DOHH2 (cell line): ENCODE data around the gene ENOX1.

Experiments
- H3F3A ChIP-seq: fragments of 200-600 bp; sonication (generic), shearing (Covaris generic); 2 replicates; pipeline ENCODE4 v1.6.0; 2016; ENCODE audit warnings: antibody characterized with exemption, mild to moderate bottlenecking; ENCODE audit not compliant: control insufficient read depth, insufficient read depth
- H3K27ac ChIP-seq: fragments of 200-600 bp; sonication (generic); 2 replicates; pipeline ENCODE4 v1.5.1; 2014; ENCODE audit warnings: low read depth, mild to moderate bottlenecking, low read length, moderate library complexity
- H3K27me3 ChIP-seq: fragments of 200-600 bp; sonication (generic); 2 replicates; pipeline ENCODE4 v1.6.1; 2014; ENCODE audit warnings: mild to moderate bottlenecking, low read length, mixed read lengths; ENCODE audit not compliant: control insufficient read depth
- H3K36me3 ChIP-seq: fragments of 200-600 bp; sonication (generic); 2 replicates; pipeline ENCODE4 v1.6.1; 2014; ENCODE audit warnings: mild to moderate bottlenecking, low read length, moderate library complexity, mixed read lengths; ENCODE audit not compliant: control insufficient read depth
- H3K4me1 ChIP-seq: fragments of 200-600 bp; sonication (generic); 2 replicates; pipeline ENCODE4 v1.6.1; 2014; ENCODE audit warnings: mild to moderate bottlenecking, low read length, mixed read lengths; ENCODE audit not compliant: control insufficient read depth
- H3K4me2 ChIP-seq: fragments of 200-600 bp; sonication (generic); 2 replicates; pipeline ENCODE4 v1.6.0; 2014; ENCODE audit warnings: mild to moderate bottlenecking, low read length, moderate library complexity
- H3K4me3 ChIP-seq: fragments of 200-600 bp; sonication (generic); 2 replicates; pipeline ENCODE4 v1.5.1; 2014; ENCODE audit warnings: mild to moderate bottlenecking, low read length, mixed read lengths
- H3K79me2 ChIP-seq: fragments of 200-600 bp; sonication (generic); 2 replicates; pipeline ENCODE4 v1.6.1; 2014; ENCODE audit warnings: mild to moderate bottlenecking, low read length, mixed read lengths; ENCODE audit not compliant: control insufficient read depth
- H3K9me2 ChIP-seq: fragments of 200-600 bp; sonication (generic); replicated peaks from 2 replicates; pipeline ENCODE4 v1.6.1; 2014; ENCODE audit warnings: mild to moderate bottlenecking, low read length, mixed read lengths; ENCODE audit not compliant: control insufficient read depth
- H3K9me3 ChIP-seq: fragments of 200-600 bp; sonication (generic); 2 replicates; pipeline ENCODE4 v1.6.1; 2014; ENCODE audit warnings: antibody characterized with exemption, low read length, mixed read lengths; ENCODE audit not compliant: control insufficient read depth, insufficient read depth
- H4K20me1 ChIP-seq: fragments of 200-600 bp; sonication (generic); 2 replicates; pipeline ENCODE4 v1.6.0; 2014; ENCODE audit warnings: low read depth, mild to moderate bottlenecking, antibody characterized with exemption, low read length, moderate library complexity; ENCODE audit not compliant: control insufficient read depth, insufficient read depth
- EZH2phosphoT487 ChIP-seq: fragments of 200-600 bp; sonication (generic); IDR thresholded peaks from 2 replicates; pipeline ENCODE4 v1.6.1; 2017; ENCODE audit warnings: borderline replicate concordance, mild to moderate bottlenecking, antibody characterized with exemption, low read length, moderate library complexity, mixed read lengths
- TF ChIP-seq, protein P1 (sequence below): fragments of 200-600 bp; sonication (generic); IDR thresholded peaks from one replicate; pipeline ENCODE4 v1.5.1; 2014; ENCODE audit warnings: antibody characterized with exemption, mild to moderate bottlenecking, low read depth, low read length; ENCODE audit not compliant: poor library complexity, severe bottlenecking

ENOX1 gene

GRCh38 chr13:43492745-43493144, 294.0 kb downstream of the ENOX1 start:
- TF ChIP-seq, protein P1, sequence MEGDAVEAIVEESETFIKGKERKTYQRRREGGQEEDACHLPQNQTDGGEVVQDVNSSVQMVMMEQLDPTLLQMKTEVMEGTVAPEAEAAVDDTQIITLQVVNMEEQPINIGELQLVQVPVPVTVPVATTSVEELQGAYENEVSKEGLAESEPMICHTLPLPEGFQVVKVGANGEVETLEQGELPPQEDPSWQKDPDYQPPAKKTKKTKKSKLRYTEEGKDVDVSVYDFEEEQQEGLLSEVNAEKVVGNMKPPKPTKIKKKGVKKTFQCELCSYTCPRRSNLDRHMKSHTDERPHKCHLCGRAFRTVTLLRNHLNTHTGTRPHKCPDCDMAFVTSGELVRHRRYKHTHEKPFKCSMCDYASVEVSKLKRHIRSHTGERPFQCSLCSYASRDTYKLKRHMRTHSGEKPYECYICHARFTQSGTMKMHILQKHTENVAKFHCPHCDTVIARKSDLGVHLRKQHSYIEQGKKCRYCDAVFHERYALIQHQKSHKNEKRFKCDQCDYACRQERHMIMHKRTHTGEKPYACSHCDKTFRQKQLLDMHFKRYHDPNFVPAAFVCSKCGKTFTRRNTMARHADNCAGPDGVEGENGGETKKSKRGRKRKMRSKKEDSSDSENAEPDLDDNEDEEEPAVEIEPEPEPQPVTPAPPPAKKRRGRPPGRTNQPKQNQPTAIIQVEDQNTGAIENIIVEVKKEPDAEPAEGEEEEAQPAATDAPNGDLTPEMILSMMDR = no peak
- no peak for TF ChIP-seq EZH2phosphoT487
- H3K4me3 ChIP-seq = no peak overlapping the region
- no peak overlapping the region for H3K27ac ChIP-seq
- H4K20me1 ChIP-seq = no peaks in the 10 kb centered on the region
- H3K9me3 ChIP-seq = no peaks in the 10 kb centered on the region
- no peaks in the 10 kb centered on the region for H3K4me1 ChIP-seq
- H3F3A ChIP-seq = no peaks in the 10 kb centered on the region
- H3K36me3 ChIP-seq = no peaks in the 10 kb centered on the region
- H3K9me2 ChIP-seq = no peaks in the 10 kb centered on the region; the same call in 1 of the 2 replicates
- H3K27me3 ChIP-seq = no peaks in the 10 kb centered on the region
- H3K79me2 ChIP-seq = no peaks in the 10 kb centered on the region
- H3K4me2 ChIP-seq = no peak overlapping the region

DNA sequence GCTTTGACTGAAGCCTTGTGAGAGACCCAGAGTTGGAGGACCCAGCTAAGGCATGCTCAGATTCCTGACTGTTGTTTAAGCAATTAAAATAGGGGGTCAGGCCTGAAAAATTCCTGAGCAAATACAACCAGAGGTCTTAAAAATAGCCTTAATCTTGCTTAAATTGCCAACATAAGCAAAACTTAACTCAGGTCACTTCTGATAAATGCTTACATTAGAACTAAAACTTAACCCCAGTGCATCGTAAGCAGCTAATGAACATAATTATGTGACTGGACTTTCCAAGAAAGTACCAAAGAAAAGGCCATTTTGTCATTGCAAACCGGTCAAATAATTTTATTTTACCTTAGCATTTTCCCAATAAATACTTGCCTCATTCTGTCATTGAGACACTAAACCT, 294.5 kb downstream of the ENOX1 start:
- TF ChIP-seq, protein P1 = no peak
- no peak for TF ChIP-seq EZH2phosphoT487
- H3F3A ChIP-seq = no peaks in the 10 kb centered on the region
- H3K4me2 ChIP-seq = no peak overlapping the region
- no peaks in the 10 kb centered on the region for H3K27me3 ChIP-seq
- no peaks in the 10 kb centered on the region for H3K36me3 ChIP-seq
- no peak overlapping the region for H3K27ac ChIP-seq
- H3K4me3 ChIP-seq = no peak overlapping the region
- H3K4me1 ChIP-seq = no peaks in the 10 kb centered on the region
- H4K20me1 ChIP-seq = no peaks in the 10 kb centered on the region
- H3K9me2 ChIP-seq = no peaks in the 10 kb centered on the region; the same call in 1 of the 2 replicates
- H3K79me2 ChIP-seq = no peaks in the 10 kb centered on the region
- H3K9me3 ChIP-seq = no peaks in the 10 kb centered on the region

GRCh38 chr13:43489233-43489632, 297.5 kb downstream of the ENOX1 start:
- H3K4me3 ChIP-seq = no peak overlapping the region
- H3K79me2 ChIP-seq = no peaks in the 10 kb centered on the region
- H4K20me1 ChIP-seq = no peaks in the 10 kb centered on the region
- TF ChIP-seq EZH2phosphoT487 = no peak
- TF ChIP-seq, protein P1 = no peak
- no peaks in the 10 kb centered on the region for H3K9me3 ChIP-seq
- no peaks in the 10 kb centered on the region for H3K27me3 ChIP-seq
- H3K36me3 ChIP-seq = no peaks in the 10 kb centered on the region
- no peak overlapping the region for H3K27ac ChIP-seq
- H3K4me2 ChIP-seq = no peak overlapping the region
- no peaks in the 10 kb centered on the region for H3F3A ChIP-seq
- H3K4me1 ChIP-seq = no peaks in the 10 kb centered on the region
- no peaks in the 10 kb centered on the region for H3K9me2 ChIP-seq
